ENCODE data around the gene CHPF.
A peak's percentile ranks its signal among the peaks of the same experiment; 100 is the strongest.

The CHPF gene, protein sequence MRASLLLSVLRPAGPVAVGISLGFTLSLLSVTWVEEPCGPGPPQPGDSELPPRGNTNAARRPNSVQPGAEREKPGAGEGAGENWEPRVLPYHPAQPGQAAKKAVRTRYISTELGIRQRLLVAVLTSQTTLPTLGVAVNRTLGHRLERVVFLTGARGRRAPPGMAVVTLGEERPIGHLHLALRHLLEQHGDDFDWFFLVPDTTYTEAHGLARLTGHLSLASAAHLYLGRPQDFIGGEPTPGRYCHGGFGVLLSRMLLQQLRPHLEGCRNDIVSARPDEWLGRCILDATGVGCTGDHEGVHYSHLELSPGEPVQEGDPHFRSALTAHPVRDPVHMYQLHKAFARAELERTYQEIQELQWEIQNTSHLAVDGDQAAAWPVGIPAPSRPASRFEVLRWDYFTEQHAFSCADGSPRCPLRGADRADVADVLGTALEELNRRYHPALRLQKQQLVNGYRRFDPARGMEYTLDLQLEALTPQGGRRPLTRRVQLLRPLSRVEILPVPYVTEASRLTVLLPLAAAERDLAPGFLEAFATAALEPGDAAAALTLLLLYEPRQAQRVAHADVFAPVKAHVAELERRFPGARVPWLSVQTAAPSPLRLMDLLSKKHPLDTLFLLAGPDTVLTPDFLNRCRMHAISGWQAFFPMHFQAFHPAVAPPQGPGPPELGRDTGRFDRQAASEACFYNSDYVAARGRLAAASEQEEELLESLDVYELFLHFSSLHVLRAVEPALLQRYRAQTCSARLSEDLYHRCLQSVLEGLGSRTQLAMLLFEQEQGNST

DNA sequence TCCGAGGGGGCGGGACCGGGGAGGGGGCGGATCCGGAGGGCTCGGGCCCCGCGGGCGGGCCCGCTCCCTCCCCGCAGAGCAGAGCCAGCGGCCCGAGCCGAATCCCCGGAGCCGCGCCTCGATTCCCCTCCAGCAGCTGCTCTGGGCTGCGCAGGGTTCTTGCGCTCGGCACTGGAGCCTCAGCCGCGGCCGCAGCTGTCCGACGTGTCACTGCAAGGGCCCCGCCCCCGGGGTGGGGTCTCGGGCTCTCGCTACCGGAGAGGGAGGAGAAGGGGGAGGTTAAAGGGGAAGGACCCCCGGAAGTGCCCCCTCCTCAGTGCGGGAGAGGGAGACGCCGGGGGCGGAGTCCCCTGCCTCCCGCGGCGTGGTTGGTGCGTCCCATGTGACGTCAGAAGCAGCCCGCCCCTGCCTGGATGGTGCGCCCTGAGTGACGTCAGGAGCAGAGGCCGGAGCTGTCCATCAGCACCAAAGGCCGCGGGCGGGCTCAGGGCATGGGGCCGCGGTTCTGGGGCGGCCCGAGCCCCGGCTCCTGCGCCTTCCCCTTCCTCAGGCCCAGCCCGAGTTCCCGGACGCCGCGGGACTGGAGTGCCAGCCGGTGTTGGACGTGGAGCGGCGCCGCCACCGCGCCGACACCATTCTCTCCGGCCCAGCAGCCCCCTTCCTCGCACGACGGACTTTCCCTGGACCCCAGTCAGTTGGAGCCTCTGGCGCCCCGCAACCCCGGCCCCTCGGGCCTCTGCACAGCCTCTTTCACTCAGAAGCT lies at the start of gene CHPF, which contains the start of gene TMEM198:
Gene CHPF, minus strand, starts transcription at position 214 of the 763 bp plus-strand sequence. CDS start 271 bp downstream, outside the sequence.
Gene TMEM198, plus strand, starts transcription at position 433 of the 763 bp plus-strand sequence. CDS start 700 bp downstream, outside the sequence.
- Mint-ChIP-seq H3K36me3 (peaks cover 2% of the 10 kb centered on the region), H3K27ac (peak within 1 kb of the TSS; percentile 79), H3K4me1 (ENCODE audit: low read depth) (peaks cover 18% of the 10 kb centered on the region), H3K4me3 (peak within 1 kb of the TSS; percentile 93), H3K27me3 (peaks cover 11% of the 10 kb centered on the region), H3K9me3 (ENCODE audit: low read depth) (no peaks in the 10 kb centered on the region)

DNA sequence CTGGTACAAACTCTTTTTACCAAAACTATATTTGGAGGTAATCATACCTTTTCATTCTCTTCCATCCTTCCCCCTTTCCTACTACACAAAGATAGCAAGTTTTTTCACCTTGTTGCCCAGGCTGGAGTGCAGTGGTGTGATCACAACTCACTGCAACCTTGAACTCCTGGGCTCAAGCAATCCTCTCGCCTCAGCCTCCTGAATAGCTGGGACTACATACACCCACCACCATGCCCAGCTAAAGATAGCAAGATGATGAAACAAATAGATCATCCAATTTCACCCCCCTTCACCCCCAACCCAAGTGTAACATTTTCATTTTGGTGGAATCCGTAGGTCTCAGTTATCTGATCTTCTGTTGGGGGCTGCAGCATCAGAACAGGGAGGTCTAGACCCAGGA lies 49.5 kb upstream of the CHPF start:
- Mint-ChIP-seq H3K27me3 (peaks cover 3% of the 10 kb centered on the region), H3K9me3 (ENCODE audit: low read depth) (no peaks in the 10 kb centered on the region), H3K4me3 (no peak overlapping the region), H3K36me3 (no peaks in the 10 kb centered on the region), H3K4me1 (ENCODE audit: low read depth) (peaks cover 9% of the 10 kb centered on the region), H3K27ac (no peak overlapping the region)

DNA sequence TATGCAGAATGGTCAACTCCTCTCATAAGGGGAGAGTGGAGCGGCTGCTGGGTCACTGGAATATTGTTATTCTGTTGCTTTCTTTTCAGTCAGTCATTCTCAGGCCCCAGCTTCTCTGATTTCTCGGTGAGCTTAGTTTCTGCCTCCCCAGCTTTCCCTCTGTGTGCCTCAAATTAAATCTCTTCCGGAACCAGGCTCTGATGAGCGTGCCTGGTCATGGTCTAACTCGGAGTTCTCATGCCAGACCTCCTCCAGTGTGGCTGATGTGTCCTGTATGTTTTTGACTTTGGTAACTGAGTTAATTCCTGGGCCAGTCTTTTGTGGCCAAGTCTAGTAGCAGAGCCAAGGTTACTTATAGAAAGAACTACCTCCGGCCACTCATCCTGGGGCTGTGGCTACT lies 49.1 kb upstream of the CHPF start:
- Mint-ChIP-seq H3K27me3 (peaks cover 3% of the 10 kb centered on the region), H3K36me3 (no peaks in the 10 kb centered on the region), H3K4me1 (ENCODE audit: low read depth) (peaks cover 7% of the 10 kb centered on the region), H3K27ac (no peak overlapping the region), H3K4me3 (no peak overlapping the region), H3K9me3 (ENCODE audit: low read depth) (no peaks in the 10 kb centered on the region)

DNA sequence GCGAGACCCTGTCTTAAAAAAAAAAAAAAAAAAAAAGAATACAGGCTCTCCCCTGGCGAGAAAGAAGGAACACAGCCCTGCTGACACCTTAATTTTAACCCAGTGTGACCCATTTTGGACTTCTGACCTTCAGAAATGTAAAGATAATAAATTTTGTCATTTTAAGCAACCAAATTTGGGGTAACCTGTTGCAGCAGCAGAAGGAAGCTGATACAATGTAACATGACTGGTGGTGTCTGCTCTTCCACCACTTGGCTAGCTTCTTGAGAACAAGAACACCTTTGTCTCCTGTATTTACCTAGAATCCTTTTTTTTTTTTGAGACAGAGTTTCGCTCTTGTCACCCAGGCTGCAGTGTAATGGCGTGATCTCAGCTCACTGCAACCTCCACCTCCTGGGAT lies 47.5 kb upstream of the CHPF start:
- Mint-ChIP-seq H3K27ac (no peak overlapping the region), H3K27me3 (peaks cover 4% of the 10 kb centered on the region)

DNA sequence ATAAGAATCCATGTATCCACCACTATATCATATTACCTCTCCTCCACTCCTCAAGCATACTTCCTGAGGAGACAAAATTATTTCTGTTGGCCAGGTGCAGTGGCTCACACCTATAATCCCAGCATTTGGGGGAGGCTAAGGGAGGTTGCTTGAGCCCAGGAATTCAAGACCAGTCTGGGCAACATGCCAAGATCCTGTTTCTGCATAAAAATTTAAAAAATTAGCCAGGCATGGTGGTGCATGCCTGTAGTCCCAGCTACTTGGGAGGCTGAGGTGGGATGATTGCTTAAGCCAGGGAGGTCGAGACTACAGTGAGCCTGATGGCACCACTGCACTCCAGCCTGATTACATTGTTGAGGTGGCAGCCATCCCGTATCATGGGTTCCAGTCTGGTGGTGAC lies 37.7 kb upstream of the CHPF start:
- H3K27me3 Mint-ChIP-seq: peaks cover 5% of the 10 kb centered on the region
- H3K27ac Mint-ChIP-seq: no peak overlapping the region
- no peaks in the 10 kb centered on the region for H3K4me1 Mint-ChIP-seq (ENCODE audit: low read depth)
- no peak overlapping the region for H3K4me3 Mint-ChIP-seq
- no peaks in the 10 kb centered on the region for H3K36me3 Mint-ChIP-seq
- no peaks in the 10 kb centered on the region for H3K9me3 Mint-ChIP-seq (ENCODE audit: low read depth)

More for the DNA sequence above, 47.5 kb upstream of the CHPF start:
- Mint-ChIP-seq H3K4me3 (no peak overlapping the region), H3K9me3 (ENCODE audit: low read depth) (no peaks in the 10 kb centered on the region), H3K36me3 (no peaks in the 10 kb centered on the region), H3K4me1 (ENCODE audit: low read depth) (no peaks in the 10 kb centered on the region)

DNA sequence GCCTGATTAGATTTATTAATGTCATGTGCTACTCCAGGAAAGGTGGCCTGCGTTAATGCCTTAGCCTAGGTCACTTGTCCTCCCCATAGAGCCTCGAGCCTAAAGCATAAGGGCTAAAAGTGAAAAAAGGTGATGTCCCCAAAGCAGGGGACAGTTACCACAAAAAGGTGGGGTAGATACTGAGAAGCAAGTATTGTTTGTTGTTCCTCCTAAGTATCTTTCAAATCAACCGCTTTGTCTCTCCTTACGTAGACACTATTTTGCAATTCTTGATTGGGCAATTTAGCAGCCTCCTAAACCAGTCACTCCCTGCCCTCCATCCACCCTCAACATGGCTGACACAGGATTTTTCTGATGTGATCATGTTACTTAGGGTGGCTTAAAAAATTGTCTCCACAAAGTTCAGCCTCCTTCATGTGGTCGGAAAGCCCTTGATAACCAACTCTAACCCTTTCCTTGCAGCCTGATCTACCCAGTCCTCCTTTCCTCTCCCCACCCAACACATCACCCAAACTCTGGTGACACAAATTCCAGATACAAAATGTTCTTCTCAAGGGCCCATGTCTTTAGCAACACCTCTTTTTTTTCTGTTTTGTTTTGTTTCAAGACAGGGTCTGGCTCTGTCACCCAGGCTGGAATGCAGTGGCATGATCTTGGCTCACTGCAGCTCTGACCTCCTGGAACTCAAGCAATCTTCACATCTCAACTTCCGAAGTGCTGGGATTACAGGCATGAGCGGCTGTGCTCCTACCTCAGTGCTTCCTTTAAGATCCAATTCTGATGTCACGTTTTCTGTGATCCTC lies 35.4 kb upstream of the CHPF start:
- H3K36me3 Mint-ChIP-seq: no peaks in the 10 kb centered on the region
- H3K27me3 Mint-ChIP-seq: peaks cover 4% of the 10 kb centered on the region
- no peak overlapping the region for H3K4me3 Mint-ChIP-seq
- H3K27ac Mint-ChIP-seq: no peak overlapping the region
- H3K4me1 Mint-ChIP-seq (ENCODE audit: low read depth): no peaks in the 10 kb centered on the region
- H3K9me3 Mint-ChIP-seq (ENCODE audit: low read depth): no peaks in the 10 kb centered on the region

DNA sequence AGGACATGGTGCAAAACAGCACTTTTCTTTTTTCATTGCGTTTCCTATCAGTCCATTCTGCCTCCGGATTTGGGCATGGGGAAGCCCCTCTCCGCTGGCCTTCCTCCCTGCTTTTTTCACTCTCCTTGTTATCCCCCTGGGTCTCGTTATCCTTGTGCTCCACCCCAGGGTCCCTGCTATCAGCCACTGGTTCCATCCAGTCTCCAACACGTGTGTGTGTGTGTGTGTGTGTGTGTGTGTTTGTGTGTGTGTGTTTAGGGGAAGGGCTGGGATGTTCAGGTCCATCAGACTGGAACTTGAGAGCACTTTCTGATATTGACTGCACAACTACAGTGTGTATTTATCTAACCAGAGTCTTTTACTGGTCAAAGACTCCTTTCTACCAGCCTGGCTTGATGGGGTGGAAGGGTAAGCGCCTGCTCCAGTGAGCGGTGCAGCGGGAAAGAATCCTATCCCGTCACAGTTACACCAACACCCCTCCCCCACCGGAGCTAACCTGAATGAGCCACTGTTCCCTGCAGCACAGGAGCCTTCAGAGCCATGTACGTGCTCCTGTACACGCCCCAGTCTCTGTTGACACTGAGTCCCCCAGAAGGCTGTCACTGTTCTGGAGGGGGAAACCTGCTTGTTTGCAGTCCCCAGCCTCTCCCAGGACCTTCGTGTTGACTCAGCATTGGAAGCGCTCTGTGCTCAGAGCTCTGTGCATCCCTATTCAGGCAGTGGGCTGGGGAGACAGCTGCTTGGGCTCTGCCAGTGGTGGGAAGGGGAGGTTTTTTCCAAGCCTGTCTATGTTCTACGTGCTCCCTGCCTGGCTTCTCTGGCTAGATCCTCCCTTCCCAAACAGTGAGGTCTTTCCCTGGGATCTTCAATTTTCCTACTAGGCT lies 33.1 kb upstream of the CHPF start:
- H3K36me3 Mint-ChIP-seq: no peaks in the 10 kb centered on the region
- H3K27me3 Mint-ChIP-seq: peaks cover 14% of the 10 kb centered on the region
- H3K4me1 Mint-ChIP-seq (ENCODE audit: low read depth): no peaks in the 10 kb centered on the region
- no peak overlapping the region for H3K27ac Mint-ChIP-seq
- no peaks in the 10 kb centered on the region for H3K9me3 Mint-ChIP-seq (ENCODE audit: low read depth)
- H3K4me3 Mint-ChIP-seq: no peak overlapping the region

DNA sequence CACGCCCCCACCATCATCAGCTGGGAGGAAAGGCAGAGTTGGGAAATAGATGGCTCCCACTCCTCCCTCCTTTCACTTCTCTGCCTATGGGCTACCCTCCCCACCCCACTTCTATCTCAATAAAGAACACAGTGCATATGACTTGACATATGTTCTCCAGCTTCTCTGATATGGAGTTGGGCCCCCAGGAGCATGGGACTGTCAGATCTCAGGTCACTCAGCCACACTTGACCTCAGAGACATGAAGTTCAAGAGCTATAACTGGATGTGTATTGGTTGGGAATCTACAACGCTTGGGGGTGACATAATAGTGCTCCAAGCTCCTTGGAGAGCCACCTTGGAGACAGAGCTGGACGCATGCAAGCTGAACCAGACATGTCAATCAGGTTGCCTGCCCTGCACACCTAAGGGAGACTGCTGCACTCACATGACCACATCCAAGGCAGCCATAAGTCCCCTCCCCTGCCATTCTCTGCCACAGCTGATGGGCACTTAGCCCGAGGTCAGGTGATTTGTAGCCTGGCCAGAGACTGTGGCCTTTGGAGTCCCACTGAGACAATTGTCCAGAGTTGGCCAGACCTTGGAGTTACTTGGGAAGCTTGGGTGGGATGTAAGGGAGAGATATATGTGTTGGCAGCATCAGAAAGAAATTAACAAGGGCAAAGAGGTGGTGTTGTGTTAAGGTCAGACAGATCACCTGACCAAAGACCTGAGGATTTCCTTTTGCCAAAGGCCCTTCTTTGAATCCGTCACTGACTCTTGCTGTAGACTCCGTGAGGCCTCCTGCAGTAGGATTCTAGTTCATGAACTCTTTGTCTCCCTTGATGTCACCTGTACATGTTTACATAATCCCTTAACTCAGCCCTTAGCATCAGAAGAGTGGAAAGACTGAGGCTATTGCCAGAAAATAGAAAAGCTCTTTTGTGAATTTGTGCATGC lies 32.2 kb upstream of the CHPF start:
- peaks cover 15% of the 10 kb centered on the region for H3K27me3 Mint-ChIP-seq
- H3K9me3 Mint-ChIP-seq (ENCODE audit: low read depth): no peaks in the 10 kb centered on the region
- no peaks in the 10 kb centered on the region for H3K36me3 Mint-ChIP-seq
- H3K4me3 Mint-ChIP-seq: no peak overlapping the region
- H3K4me1 Mint-ChIP-seq (ENCODE audit: low read depth): no peaks in the 10 kb centered on the region
- no peak overlapping the region for H3K27ac Mint-ChIP-seq

DNA sequence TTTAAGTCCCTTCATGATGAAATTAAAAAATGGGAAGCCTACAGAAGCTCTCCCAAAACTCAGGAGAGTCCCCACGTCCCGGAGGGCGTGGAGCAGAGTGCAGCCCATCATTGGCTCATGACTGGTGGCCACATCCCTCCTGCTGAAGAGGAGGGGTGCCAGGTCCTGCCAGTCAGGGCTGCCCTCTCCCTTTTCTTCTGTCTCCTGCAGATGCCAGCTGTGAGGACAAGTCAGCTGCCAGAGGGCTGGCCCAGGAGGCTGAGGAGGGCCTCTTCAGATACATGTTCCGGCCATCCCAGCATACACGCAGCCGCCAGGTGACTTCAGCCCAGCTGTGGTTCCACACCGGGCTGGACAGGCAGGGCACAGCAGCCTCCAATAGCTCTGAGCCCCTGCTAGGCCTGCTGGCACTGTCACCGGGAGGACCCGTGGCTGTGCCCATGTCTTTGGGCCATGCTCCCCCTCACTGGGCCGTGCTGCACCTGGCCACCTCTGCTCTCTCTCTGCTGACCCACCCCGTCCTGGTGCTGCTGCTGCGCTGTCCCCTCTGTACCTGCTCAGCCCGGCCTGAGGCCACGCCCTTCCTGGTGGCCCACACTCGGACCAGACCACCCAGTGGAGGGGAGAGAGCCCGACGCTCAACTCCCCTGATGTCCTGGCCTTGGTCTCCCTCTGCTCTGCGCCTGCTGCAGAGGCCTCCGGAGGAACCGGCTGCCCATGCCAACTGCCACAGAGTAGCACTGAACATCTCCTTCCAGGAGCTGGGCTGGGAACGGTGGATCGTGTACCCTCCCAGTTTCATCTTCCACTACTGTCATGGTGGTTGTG lies 31.1 kb upstream of the CHPF start:
- no peaks in the 10 kb centered on the region for H3K4me1 Mint-ChIP-seq (ENCODE audit: low read depth)
- no peak overlapping the region for H3K4me3 Mint-ChIP-seq
- no peaks in the 10 kb centered on the region for H3K36me3 Mint-ChIP-seq
- no peak overlapping the region for H3K27ac Mint-ChIP-seq
- H3K27me3 Mint-ChIP-seq: peaks cover 17% of the 10 kb centered on the region
- no peaks in the 10 kb centered on the region for H3K9me3 Mint-ChIP-seq (ENCODE audit: low read depth)

DNA sequence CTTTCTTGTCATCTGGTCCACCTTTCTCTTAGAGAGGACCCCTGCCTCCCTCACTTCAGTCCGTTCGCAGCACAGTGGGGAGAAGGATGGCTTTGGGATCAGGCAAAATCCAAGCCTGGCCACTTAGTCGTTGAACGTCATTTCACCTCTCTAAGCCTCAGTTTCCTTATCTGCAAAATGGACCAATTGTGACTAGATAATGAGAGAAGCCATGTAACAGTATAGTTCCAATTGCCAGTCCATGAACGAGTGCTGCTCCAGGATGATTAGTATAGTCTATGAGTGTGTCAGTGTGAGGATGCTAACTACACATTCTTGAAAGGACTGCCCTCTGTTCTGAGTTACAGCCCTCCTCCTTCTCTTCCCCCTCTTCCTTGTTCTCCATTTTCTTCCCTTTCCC lies 29.6 kb upstream of the CHPF start:
- Mint-ChIP-seq H3K9me3 (ENCODE audit: low read depth) (no peaks in the 10 kb centered on the region), H3K4me3 (peak overlapping the region; percentile 14), H3K27me3 (peaks cover 23% of the 10 kb centered on the region), H3K36me3 (no peaks in the 10 kb centered on the region), H3K4me1 (ENCODE audit: low read depth) (no peaks in the 10 kb centered on the region), H3K27ac (no peak overlapping the region)

DNA sequence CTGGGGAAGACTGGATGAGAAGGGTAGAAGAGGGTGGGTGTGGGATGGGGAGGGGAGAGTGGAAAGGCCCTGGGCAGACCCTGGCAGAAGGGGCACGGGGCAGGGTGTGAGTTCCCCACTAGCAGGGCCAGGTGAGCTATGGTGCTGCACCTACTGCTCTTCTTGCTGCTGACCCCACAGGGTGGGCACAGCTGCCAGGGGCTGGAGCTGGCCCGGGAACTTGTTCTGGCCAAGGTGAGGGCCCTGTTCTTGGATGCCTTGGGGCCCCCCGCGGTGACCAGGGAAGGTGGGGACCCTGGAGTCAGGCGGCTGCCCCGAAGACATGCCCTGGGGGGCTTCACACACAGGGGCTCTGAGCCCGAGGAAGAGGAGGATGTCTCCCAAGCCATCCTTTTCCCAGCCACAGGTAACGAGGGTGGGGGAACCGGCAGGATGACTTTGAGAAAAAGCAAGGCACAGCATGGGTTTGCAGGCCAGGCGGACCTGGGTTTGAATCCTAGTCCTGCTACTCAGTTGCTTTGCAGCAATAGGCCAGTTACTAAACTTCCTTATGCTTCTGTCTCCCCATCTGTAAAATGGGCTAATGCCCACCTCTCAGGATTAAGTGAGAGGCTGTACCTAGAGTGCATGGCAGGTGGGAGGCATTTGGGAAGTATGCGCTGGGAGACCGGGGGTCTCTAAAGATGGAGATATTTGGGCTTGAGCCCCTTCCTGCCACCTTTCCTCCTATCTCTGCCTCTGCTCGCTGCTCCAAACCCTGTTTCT lies 28.8 kb upstream of the CHPF start, which contains the start of gene INHA:
Gene INHA, plus strand, starts transcription at position 74 of the 765 bp plus-strand sequence. Its CDS starts 65 bp downstream, at position 139.
- Mint-ChIP-seq H3K9me3 (ENCODE audit: low read depth) (no peaks in the 10 kb centered on the region), H3K4me3 (peak within 1 kb of the TSS; percentile 27), H3K36me3 (no peaks in the 10 kb centered on the region), H3K4me1 (ENCODE audit: low read depth) (no peaks in the 10 kb centered on the region), H3K27ac (no peak within 1 kb of the TSS), H3K27me3 (peaks cover 25% of the 10 kb centered on the region)

Measured in activated naive CD8-positive, alpha-beta T cell (primary cell).